ENCODE measurements around the gene CRCP.
"Not testable (repeated sequence)": the region's sequence is repeated elsewhere in the genome, so short reads cannot be mapped to it uniquely, and the experiment has no call there.

Gene CRCP

GRCh38 chr7:66114743-66115649 lies at the start of gene CRCP:
CRCP (plus strand) TSS chr7:66114847; CDS start chr7:66114963, 116 bp downstream.
- DNase-seq, result peak in 55 of 56 donors; percentile 7 to 82 (median 67)

- no peak for DNase-seq
Measured at GRCh38 chr7:66069732-66070131, 44.9 kb upstream of the CRCP start.

- DNase-seq, result no peak
Measured at GRCh38 chr7:66070222-66070621, 44.4 kb upstream of the CRCP start.

- not testable (repeated sequence) for DNase-seq
Measured at GRCh38 chr7:66072208-66072607, 42.4 kb upstream of the CRCP start.

- DNase-seq, result peak in 55 of 56 donors; percentile 43 to 97 (median 87)
Measured at GRCh38 chr7:66075590-66076461, 38.8 kb upstream of the CRCP start, which contains the start of gene ASL. ASL (plus strand) TSS chr7:66075819; CDS start chr7:66076082, 263 bp downstream.

- peak in 1 of 56 donors; percentile 20 for DNase-seq
Measured at GRCh38 chr7:66076462-66077329, 38.0 kb upstream of the CRCP start.

- no peak for DNase-seq
Measured at GRCh38 chr7:66078067-66078466, 36.6 kb upstream of the CRCP start.

GRCh38 chr7:66082083-66082482 lies 32.6 kb upstream of the CRCP start:
- no peak for DNase-seq

GRCh38 chr7:66082886-66083415 lies 31.7 kb upstream of the CRCP start:
- DNase-seq, result no peak

GRCh38 chr7:66083677-66084076 lies 31.0 kb upstream of the CRCP start:
- no peak for DNase-seq

GRCh38 chr7:66088861-66089838 lies 25.5 kb upstream of the CRCP start:
- DNase-seq, result no peak

- no peak for DNase-seq
Measured at GRCh38 chr7:66092654-66093053, 22.0 kb upstream of the CRCP start.

- DNase-seq, result no peak
Measured at GRCh38 chr7:66095010-66095409, 19.6 kb upstream of the CRCP start.

GRCh38 chr7:66099232-66099550 lies 15.5 kb upstream of the CRCP start:
- no peak for DNase-seq

- peak in 51 of 56 donors; percentile 3 to 89 (median 42) for DNase-seq
Measured at GRCh38 chr7:66099551-66100407, 14.9 kb upstream of the CRCP start.

- no peak for DNase-seq
Measured at GRCh38 chr7:66100408-66101050, 14.1 kb upstream of the CRCP start.

GRCh38 chr7:66102168-66102567 lies 12.5 kb upstream of the CRCP start:
- not testable (repeated sequence) for DNase-seq

GRCh38 chr7:66103994-66104393 lies 10.7 kb upstream of the CRCP start:
- DNase-seq, result not testable (repeated sequence)

All from amygdala (tissue), 56 donors.